Activated T-helper 2 cell treated with anti-CD3 and anti-CD28 coated beads, Interferon-gamma antibody, Interleukin-2, Interleukin-4, amounts not matched to agents 10 μg/mL and 5 μg/mL and 100 μg/mL, durations not matched to agents 14 hours and 24 hours and 36 hours (primary cell): ENCODE measurements around the gene ELOVL6. TPM values are rescaled to one million over a fixed set of nuclear protein-coding genes. Genes with fewer than 3 reads are reported as not detected.
"Not testable (repeated sequence)": the region's sequence is repeated elsewhere in the genome, so short reads cannot be mapped to it uniquely, and the experiment has no call there.

Experiments used
- DNase-seq: peaks from one replicate; pipeline ENCODE4 v3.0.0; 2021; ENCODE audit warnings: low spot score
- H3K27ac Mint-ChIP-seq: one replicate; pipeline ENCODE4 v1.8.0; 2021; ENCODE audit warnings: mixed read lengths
- H3K27me3 Mint-ChIP-seq: one replicate; pipeline ENCODE4 v1.8.0; 2021; ENCODE audit warnings: low read depth, mixed read lengths
- H3K36me3 Mint-ChIP-seq: one replicate; pipeline ENCODE4 v1.8.0; 2021; ENCODE audit warnings: low read depth, mixed read lengths
- H3K4me1 Mint-ChIP-seq: one replicate; pipeline ENCODE4 v1.8.0; 2021; ENCODE audit warnings: low read depth, mixed read lengths
- H3K4me3 Mint-ChIP-seq: one replicate; pipeline ENCODE4 v1.8.0; 2021; ENCODE audit warnings: low read depth, mild to moderate bottlenecking, moderate library complexity, mixed read lengths
- H3K9me3 Mint-ChIP-seq: one replicate; pipeline ENCODE4 v1.8.0; 2021; ENCODE audit warnings: mixed read lengths
- intact Hi-C: fragments of 100-400 bp; cut with micrococcal nuclease; formaldehyde crosslinking; loops from one replicate; pipeline ENCODE4 v1.15.1; 2023
- total RNA-seq: library from RNA; stranded (reverse); gene quantifications from 2 replicates; pipeline ENCODE4 v1.2.3, GENCODE V29; 2022

The ELOVL6 gene
- total RNA-seq, 1 donor from 2014 or later, result 15.0 TPM

GRCh38 chr4:110099638-110100037 is 98.8 kb downstream of the ELOVL6 start:
- no peak for DNase-seq
- Mint-ChIP-seq H3K27me3 (no peaks in the 10 kb centered on the region), H3K4me1 (peaks cover 10% of the 10 kb centered on the region), H3K4me3 (no peak overlapping the region), H3K9me3 (no peaks in the 10 kb centered on the region), H3K36me3 (peaks cover 21% of the 10 kb centered on the region), H3K27ac (no peak overlapping the region)
- intact Hi-C loops, result no loop called here

- H3K27ac Mint-ChIP-seq, result no peak overlapping the region
- H3K9me3 Mint-ChIP-seq, result no peaks in the 10 kb centered on the region
- no peaks in the 10 kb centered on the region for H3K27me3 Mint-ChIP-seq
- no peak overlapping the region for H3K4me3 Mint-ChIP-seq
- H3K4me1 Mint-ChIP-seq, result peaks cover 18% of the 10 kb centered on the region
- DNase-seq, result no peak
- peaks cover 9% of the 10 kb centered on the region for H3K36me3 Mint-ChIP-seq
- intact Hi-C loops, result no loop called here
Measured at GRCh38 chr4:110096405-110096804, 102.0 kb downstream of the ELOVL6 start.

- Mint-ChIP-seq H3K9me3 (no peaks in the 10 kb centered on the region), H3K4me1 (peaks cover 41% of the 10 kb centered on the region), H3K27ac (no peak overlapping the region)
Measured at GRCh38 chr4:110092646-110093045, 105.8 kb downstream of the ELOVL6 start.

GRCh38 chr4:110091434-110092140 is 106.8 kb downstream of the ELOVL6 start:
- no peak for DNase-seq
- Mint-ChIP-seq H3K4me3 (no peak overlapping the region), H3K27ac (peak overlapping the region; percentile 18), H3K9me3 (no peaks in the 10 kb centered on the region), H3K36me3 (peaks cover 16% of the 10 kb centered on the region), H3K27me3 (no peaks in the 10 kb centered on the region), H3K4me1 (peaks cover 46% of the 10 kb centered on the region)
- intact Hi-C loops, result no loop called here

More at GRCh38 chr4:110092646-110093045, 105.8 kb downstream of the ELOVL6 start:
- H3K36me3 Mint-ChIP-seq, result peaks cover 16% of the 10 kb centered on the region
- no peak overlapping the region for H3K4me3 Mint-ChIP-seq
- no peaks in the 10 kb centered on the region for H3K27me3 Mint-ChIP-seq
- intact Hi-C loops, result no loop called here
- DNase-seq, result no peak

GRCh38 chr4:110088670-110089069 is 109.7 kb downstream of the ELOVL6 start:
- DNase-seq, result peak; percentile 32
- intact Hi-C loops, result loop anchor here (1.0 to 2.0 kb wide), 3 partner anchors 29 to 108 kb away; no protein-coding TSS in a partner anchor
- peak overlapping the region; percentile 54 for H3K4me3 Mint-ChIP-seq
- peaks cover 57% of the 10 kb centered on the region for H3K4me1 Mint-ChIP-seq
- peaks cover 17% of the 10 kb centered on the region for H3K36me3 Mint-ChIP-seq
- H3K27me3 Mint-ChIP-seq, result no peaks in the 10 kb centered on the region
- H3K9me3 Mint-ChIP-seq, result peaks cover 3% of the 10 kb centered on the region
- H3K27ac Mint-ChIP-seq, result peak overlapping the region; percentile 84

- Mint-ChIP-seq H3K36me3 (peaks cover 24% of the 10 kb centered on the region), H3K27ac (peak overlapping the region; percentile 58), H3K4me1 (peaks cover 57% of the 10 kb centered on the region), H3K27me3 (no peaks in the 10 kb centered on the region), H3K9me3 (peaks cover 9% of the 10 kb centered on the region), H3K4me3 (no peak overlapping the region)
- intact Hi-C loops, result no loop called here
- no peak for DNase-seq
Measured at GRCh38 chr4:110087070-110087708, 111.2 kb downstream of the ELOVL6 start.

- Mint-ChIP-seq H3K4me3 (no peak overlapping the region), H3K9me3 (peaks cover 9% of the 10 kb centered on the region)
- intact Hi-C loops, result no loop called here
Measured at GRCh38 chr4:110085131-110085530, 113.3 kb downstream of the ELOVL6 start.

GRCh38 chr4:110084154-110084553 is 114.3 kb downstream of the ELOVL6 start:
- Mint-ChIP-seq H3K27me3 (no peaks in the 10 kb centered on the region), H3K4me1 (peaks cover 33% of the 10 kb centered on the region), H3K27ac (no peak overlapping the region), H3K9me3 (peaks cover 14% of the 10 kb centered on the region), H3K4me3 (no peak overlapping the region), H3K36me3 (peaks cover 34% of the 10 kb centered on the region)
- intact Hi-C loops, result no loop called here
- no peak for DNase-seq

More at GRCh38 chr4:110085131-110085530, 113.3 kb downstream of the ELOVL6 start:
- no peak for DNase-seq
- H3K27me3 Mint-ChIP-seq, result no peaks in the 10 kb centered on the region
- H3K4me1 Mint-ChIP-seq, result peaks cover 43% of the 10 kb centered on the region
- H3K36me3 Mint-ChIP-seq, result peaks cover 31% of the 10 kb centered on the region
- H3K27ac Mint-ChIP-seq, result peak overlapping the region; percentile 16

GRCh38 chr4:110078148-110078547 is 120.3 kb downstream of the ELOVL6 start:
- H3K4me3 Mint-ChIP-seq, DNase-seq, H3K27me3 Mint-ChIP-seq, intact Hi-C loops, H3K27ac Mint-ChIP-seq: not testable (repeated sequence)
- Mint-ChIP-seq H3K4me1 (peaks cover 11% of the 10 kb centered on the region), H3K36me3 (peaks cover 43% of the 10 kb centered on the region), H3K9me3 (peaks cover 21% of the 10 kb centered on the region)

- H3K4me3 Mint-ChIP-seq, H3K27ac Mint-ChIP-seq, H3K27me3 Mint-ChIP-seq, DNase-seq, intact Hi-C loops: not testable (repeated sequence)
- Mint-ChIP-seq H3K36me3 (peaks cover 39% of the 10 kb centered on the region), H3K9me3 (peaks cover 16% of the 10 kb centered on the region), H3K4me1 (peaks cover 11% of the 10 kb centered on the region)
Measured at GRCh38 chr4:110076828-110077227, 121.6 kb downstream of the ELOVL6 start.

- H3K27me3 Mint-ChIP-seq, result no peaks in the 10 kb centered on the region
- H3K4me3 Mint-ChIP-seq, result no peak overlapping the region
- no peak overlapping the region for H3K27ac Mint-ChIP-seq
- peaks cover 11% of the 10 kb centered on the region for H3K4me1 Mint-ChIP-seq
- H3K36me3 Mint-ChIP-seq, result peaks cover 36% of the 10 kb centered on the region
- intact Hi-C loops, result no loop called here
- DNase-seq, result no peak
- peaks cover 16% of the 10 kb centered on the region for H3K9me3 Mint-ChIP-seq
Measured at GRCh38 chr4:110075891-110076290, 122.5 kb downstream of the ELOVL6 start.

- H3K27me3 Mint-ChIP-seq, result no peaks in the 10 kb centered on the region
- H3K36me3 Mint-ChIP-seq, result peaks cover 33% of the 10 kb centered on the region
- H3K4me1 Mint-ChIP-seq, result peaks cover 11% of the 10 kb centered on the region
- no peak for DNase-seq
- intact Hi-C loops, result no loop called here
- H3K4me3 Mint-ChIP-seq, result no peak overlapping the region
- H3K9me3 Mint-ChIP-seq, result peaks cover 16% of the 10 kb centered on the region
- H3K27ac Mint-ChIP-seq, result no peak overlapping the region
Measured at GRCh38 chr4:110075083-110075738, 123.2 kb downstream of the ELOVL6 start.

- intact Hi-C loops, result no loop called here
- no peak overlapping the region for H3K27ac Mint-ChIP-seq
- no peak overlapping the region for H3K4me3 Mint-ChIP-seq
- no peaks in the 10 kb centered on the region for H3K27me3 Mint-ChIP-seq
- DNase-seq, result no peak
- H3K9me3 Mint-ChIP-seq, result peaks cover 15% of the 10 kb centered on the region
- H3K4me1 Mint-ChIP-seq, result peaks cover 11% of the 10 kb centered on the region
- H3K36me3 Mint-ChIP-seq, result peaks cover 28% of the 10 kb centered on the region
Measured at GRCh38 chr4:110074570-110074969, 123.8 kb downstream of the ELOVL6 start.
